ENCODE data around the gene TKTL1.
"Not testable (repeated sequence)": the region's sequence is repeated elsewhere in the genome, so short reads cannot be mapped to it uniquely, and the experiment has no call there.

TKTL1 gene

GRCh38 chrX:154295664-154296310 lies at the start of gene TKTL1:
TSS of gene TKTL1 (plus strand) at chrX:154295795. CDS start at chrX:154295860, 65 bp downstream.
- no peak for DNase-seq

- DNase-seq = not testable (repeated sequence)
Observed at GRCh38 chrX:154247377-154248045, 48.1 kb upstream of the TKTL1 start.

GRCh38 chrX:154248076-154248475 lies 47.5 kb upstream of the TKTL1 start:
- DNase-seq = not testable (repeated sequence)

GRCh38 chrX:154257282-154257681 lies 38.3 kb upstream of the TKTL1 start, which contains the start of gene OPN1MW3:
TSS of gene OPN1MW3 (plus strand) at chrX:154257582. CDS start at chrX:154257620, 38 bp downstream.
- not testable (repeated sequence) for DNase-seq

- not testable (repeated sequence) for DNase-seq
Observed at GRCh38 chrX:154258711-154259110, 36.9 kb upstream of the TKTL1 start.

- DNase-seq = not testable (repeated sequence)
Observed at GRCh38 chrX:154263072-154263471, 32.5 kb upstream of the TKTL1 start.

GRCh38 chrX:154269245-154269644 lies 26.4 kb upstream of the TKTL1 start:
- DNase-seq = not testable (repeated sequence)

GRCh38 chrX:154284489-154285338 lies 10.9 kb upstream of the TKTL1 start:
- not testable (repeated sequence) for DNase-seq

- DNase-seq = not testable (repeated sequence)
Observed at GRCh38 chrX:154286406-154286805, 9.2 kb upstream of the TKTL1 start.

GRCh38 chrX:154294791-154295574 lies 612 bp upstream of the TKTL1 start, which contains the start of gene TEX28:
TSS of gene TEX28 (minus strand) at chrX:154295124. CDS start at chrX:154292117, 3,007 bp downstream.
- DNase-seq = no peak

- DNase-seq = no peak
Observed at GRCh38 chrX:154296731-154297130, 1.1 kb downstream of the TKTL1 start.

- no peak for DNase-seq
Observed at GRCh38 chrX:154298312-154298711, 2.7 kb downstream of the TKTL1 start.

- DNase-seq = no peak
Observed at GRCh38 chrX:154300816-154301215, 5.2 kb downstream of the TKTL1 start.

GRCh38 chrX:154302998-154303397 lies 7.4 kb downstream of the TKTL1 start:
- DNase-seq = not testable (repeated sequence)

GRCh38 chrX:154303476-154303875 lies 7.9 kb downstream of the TKTL1 start:
- no peak for DNase-seq

- DNase-seq = no peak
Observed at GRCh38 chrX:154304846-154305245, 9.3 kb downstream of the TKTL1 start.

GRCh38 chrX:154305541-154306205 lies 10.1 kb downstream of the TKTL1 start:
- DNase-seq = no peak

GRCh38 chrX:154307202-154307601 lies 11.6 kb downstream of the TKTL1 start:
- no peak for DNase-seq

- no peak for DNase-seq
Observed at GRCh38 chrX:154308108-154308946, 12.7 kb downstream of the TKTL1 start.

GRCh38 chrX:154309041-154309775 lies 13.6 kb downstream of the TKTL1 start:
- DNase-seq = no peak

Measured in NCI-H510A (cell line).